ENCODE measurements around the gene PDCD1. TPM values are rescaled to one million over a fixed set of nuclear protein-coding genes. Genes with fewer than 3 reads are reported as not detected.
"Not testable (repeated sequence)": the region's sequence is repeated elsewhere in the genome, so short reads cannot be mapped to it uniquely, and the experiment has no call there.

The PDCD1 gene
- total RNA-seq, 1 experiment from 2014 or later = 1.0 TPM

DNA sequence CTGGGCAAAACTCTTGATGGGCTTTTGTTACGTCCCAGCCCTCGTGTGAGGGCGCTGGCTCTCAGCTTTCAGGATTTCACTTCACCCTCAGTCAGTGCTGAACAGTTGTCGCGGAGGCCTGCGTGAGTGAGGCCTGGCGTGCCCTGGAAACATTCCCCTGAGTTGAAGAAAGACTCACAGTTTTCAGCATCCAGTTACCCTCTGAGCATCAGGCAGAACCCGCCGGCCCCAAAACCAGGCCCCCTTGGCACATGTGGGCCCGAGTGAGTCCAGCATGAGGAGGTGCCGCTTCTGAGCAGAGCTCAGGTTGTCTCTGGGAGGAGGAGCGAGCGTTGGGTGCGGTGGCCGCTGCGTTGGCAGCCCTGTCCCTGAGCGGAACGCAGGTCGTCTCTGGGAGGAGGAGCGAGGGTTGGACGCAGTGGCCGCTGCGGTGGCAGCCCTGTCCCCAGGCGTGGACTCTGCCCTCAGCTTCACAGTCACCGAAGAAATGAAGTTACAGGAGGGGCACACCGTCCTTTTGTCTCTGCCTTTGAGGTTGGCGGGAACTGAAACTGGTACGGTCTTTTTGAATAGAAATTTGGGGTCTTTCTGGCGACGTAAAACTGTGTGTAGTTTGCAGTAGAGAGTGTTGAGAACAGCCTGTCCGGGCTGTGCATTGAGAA, 49.8 kb downstream of the PDCD1 start, which contains the start of gene NEU4:
Gene NEU4, plus strand, starts transcription at position 473 of the 662 bp plus-strand sequence. CDS start 5,292 bp downstream, outside the sequence.
- Histone ChIP-seq H3K27me3 (ENCODE audit: control insufficient read depth, insufficient read depth, low read length) (peaks cover 7% of the 10 kb centered on the region; the same call in 1 of the 2 replicates), H3K36me3 (replicated peaks; ENCODE audit: control insufficient read depth, insufficient read depth, low read length) (no peaks in the 10 kb centered on the region), H3K4me3 (ENCODE audit: insufficient read depth, low read depth, low read length) (no peak within 1 kb of the TSS)
- peak; percentile 71 for DNase-seq

- DNase-seq = peak; percentile 73
- H3K27me3 ChIP-seq (ENCODE audit: control insufficient read depth, insufficient read depth, low read length) = peaks cover 10% of the 10 kb centered on the region; the same call in 1 of the 2 replicates
- no peaks in the 10 kb centered on the region for H3K36me3 ChIP-seq (replicated peaks; ENCODE audit: control insufficient read depth, insufficient read depth, low read length)
These were observed 50.5 kb downstream of the PDCD1 start for GRCh38 chr2:241808051-241808720.

GRCh38 chr2:241806217-241806616, 52.5 kb downstream of the PDCD1 start:
- H3K36me3 ChIP-seq (replicated peaks; ENCODE audit: control insufficient read depth, insufficient read depth, low read length); H3K4me3 ChIP-seq (ENCODE audit: insufficient read depth, low read depth, low read length); DNase-seq: not testable (repeated sequence)
- H3K27me3 ChIP-seq (ENCODE audit: control insufficient read depth, insufficient read depth, low read length) = peaks cover 12% of the 10 kb centered on the region; the same call in 1 of the 2 replicates

More at GRCh38 chr2:241808051-241808720, 50.5 kb downstream of the PDCD1 start:
- H3K4me3 ChIP-seq (ENCODE audit: insufficient read depth, low read depth, low read length) = no peak overlapping the region

DNA sequence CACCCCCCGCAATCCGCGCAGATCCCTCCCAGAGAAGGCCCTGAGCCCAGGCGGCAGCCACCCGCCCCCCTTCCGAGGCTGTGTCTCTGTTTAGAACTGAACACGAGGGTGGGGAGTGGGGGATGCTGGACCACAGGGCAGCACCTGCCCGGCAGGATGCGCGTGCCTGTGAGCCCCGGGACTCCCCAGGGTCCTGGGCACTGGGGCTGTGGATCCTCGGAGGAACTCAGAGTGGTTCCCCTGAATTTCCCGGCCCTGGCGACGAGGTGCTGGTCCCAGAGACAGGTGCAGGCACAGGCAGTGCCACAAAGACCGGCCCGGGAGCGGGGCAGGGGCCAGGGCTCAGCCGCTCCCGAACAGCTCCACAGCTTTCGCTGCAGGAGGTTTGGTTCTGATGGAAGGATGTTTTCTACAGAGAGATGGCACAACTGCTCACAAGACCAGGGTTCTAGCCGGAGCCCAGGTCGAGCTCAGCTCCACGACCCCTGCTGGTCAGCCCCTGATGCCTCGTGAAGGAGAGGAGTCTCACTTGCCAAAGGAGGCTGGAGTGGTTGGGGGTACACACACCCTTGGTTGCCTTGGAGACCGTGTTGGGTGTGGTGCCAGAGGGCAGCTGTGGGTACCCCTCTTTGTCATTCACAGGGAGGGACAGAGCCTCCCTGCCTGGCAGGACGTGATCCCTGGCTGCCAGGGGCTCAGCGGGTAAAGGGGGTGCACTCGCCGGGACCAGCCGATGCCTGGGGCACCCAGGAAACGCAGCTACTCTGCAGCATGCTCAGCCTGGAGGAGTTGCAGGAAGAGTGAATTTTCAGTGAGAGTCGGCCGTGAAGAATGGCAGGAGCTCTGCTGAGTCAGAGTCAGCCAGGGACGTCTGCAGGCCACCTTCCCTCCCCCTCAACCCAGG, 54.1 kb downstream of the PDCD1 start:
- Histone ChIP-seq H3K27me3 (ENCODE audit: control insufficient read depth, insufficient read depth, low read length) (peaks cover 12% of the 10 kb centered on the region; the same call in 1 of the 2 replicates), H3K4me3 (ENCODE audit: insufficient read depth, low read depth, low read length) (peak overlapping the region; percentile 17; the same call in 1 of the 2 replicates), H3K36me3 (replicated peaks; ENCODE audit: control insufficient read depth, insufficient read depth, low read length) (no peaks in the 10 kb centered on the region)
- peak; percentile 76 for DNase-seq

GRCh38 chr2:241803387-241804325, 55.0 kb downstream of the PDCD1 start:
- peaks cover 12% of the 10 kb centered on the region; the same call in 1 of the 2 replicates for H3K27me3 ChIP-seq (ENCODE audit: control insufficient read depth, insufficient read depth, low read length)
- peak overlapping the region; percentile 17; the same call in 1 of the 2 replicates for H3K4me3 ChIP-seq (ENCODE audit: insufficient read depth, low read depth, low read length)
- no peaks in the 10 kb centered on the region for H3K36me3 ChIP-seq (replicated peaks; ENCODE audit: control insufficient read depth, insufficient read depth, low read length)
- peak; percentile 64 for DNase-seq

DNA sequence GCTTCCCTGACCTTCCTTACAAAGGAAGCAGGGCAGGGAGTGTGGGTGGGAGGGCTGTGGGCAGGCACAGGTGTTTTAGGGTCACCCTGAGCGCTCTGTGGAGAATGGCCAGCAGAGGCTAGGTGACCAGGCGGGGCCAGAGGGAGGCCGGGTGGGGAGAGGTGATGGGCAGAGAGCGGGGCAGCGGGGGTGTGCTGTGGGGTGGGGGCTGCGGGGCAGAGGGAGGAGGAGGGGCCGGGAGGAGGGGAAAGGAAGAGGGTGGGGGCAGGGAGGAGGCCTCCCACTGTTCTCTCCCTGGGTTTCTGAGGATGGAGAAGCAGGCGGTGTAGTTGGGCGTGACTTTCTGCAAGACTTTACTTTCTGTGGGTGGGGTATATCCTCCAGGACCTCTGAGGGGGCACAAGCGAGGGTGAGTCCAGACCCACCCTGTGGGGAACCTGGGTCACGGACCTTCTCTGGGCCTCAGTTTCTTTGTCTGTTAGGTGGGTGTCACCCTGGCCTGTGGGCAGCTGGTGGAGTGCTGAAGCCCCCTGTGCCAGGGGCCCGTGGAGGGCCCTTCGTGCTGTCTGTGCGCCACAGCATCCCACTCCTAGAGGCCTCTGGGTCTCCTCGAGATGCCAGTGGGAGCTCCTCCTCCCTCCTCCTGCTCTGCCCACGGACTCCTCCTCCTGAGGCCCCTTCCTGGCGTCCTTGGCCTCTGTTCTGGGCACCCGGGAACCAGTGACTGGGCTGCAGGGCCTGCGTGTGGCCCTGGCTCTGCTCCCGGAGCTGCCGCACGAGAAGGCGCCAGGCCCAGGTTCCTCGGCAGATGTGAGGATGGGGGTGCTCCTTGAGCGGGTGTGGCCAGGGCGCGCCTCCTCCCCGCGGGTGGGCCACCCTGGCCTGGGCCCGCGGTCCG, 56.0 kb downstream of the PDCD1 start:
- Histone ChIP-seq H3K36me3 (replicated peaks; ENCODE audit: control insufficient read depth, insufficient read depth, low read length) (no peaks in the 10 kb centered on the region), H3K4me3 (ENCODE audit: insufficient read depth, low read depth, low read length) (no peak overlapping the region)

GRCh38 chr2:241801611-241802420, 56.9 kb downstream of the PDCD1 start:
- no peak overlapping the region for H3K4me3 ChIP-seq (ENCODE audit: insufficient read depth, low read depth, low read length)
- H3K27me3 ChIP-seq (ENCODE audit: control insufficient read depth, insufficient read depth, low read length) = peaks cover 12% of the 10 kb centered on the region; the same call in 1 of the 2 replicates
- no peaks in the 10 kb centered on the region for H3K36me3 ChIP-seq (replicated peaks; ENCODE audit: control insufficient read depth, insufficient read depth, low read length)
- peak; percentile 90 for DNase-seq

More for the DNA sequence above, 56.0 kb downstream of the PDCD1 start:
- peaks cover 12% of the 10 kb centered on the region; the same call in 1 of the 2 replicates for H3K27me3 ChIP-seq (ENCODE audit: control insufficient read depth, insufficient read depth, low read length)
- peak; percentile 48 for DNase-seq

DNA sequence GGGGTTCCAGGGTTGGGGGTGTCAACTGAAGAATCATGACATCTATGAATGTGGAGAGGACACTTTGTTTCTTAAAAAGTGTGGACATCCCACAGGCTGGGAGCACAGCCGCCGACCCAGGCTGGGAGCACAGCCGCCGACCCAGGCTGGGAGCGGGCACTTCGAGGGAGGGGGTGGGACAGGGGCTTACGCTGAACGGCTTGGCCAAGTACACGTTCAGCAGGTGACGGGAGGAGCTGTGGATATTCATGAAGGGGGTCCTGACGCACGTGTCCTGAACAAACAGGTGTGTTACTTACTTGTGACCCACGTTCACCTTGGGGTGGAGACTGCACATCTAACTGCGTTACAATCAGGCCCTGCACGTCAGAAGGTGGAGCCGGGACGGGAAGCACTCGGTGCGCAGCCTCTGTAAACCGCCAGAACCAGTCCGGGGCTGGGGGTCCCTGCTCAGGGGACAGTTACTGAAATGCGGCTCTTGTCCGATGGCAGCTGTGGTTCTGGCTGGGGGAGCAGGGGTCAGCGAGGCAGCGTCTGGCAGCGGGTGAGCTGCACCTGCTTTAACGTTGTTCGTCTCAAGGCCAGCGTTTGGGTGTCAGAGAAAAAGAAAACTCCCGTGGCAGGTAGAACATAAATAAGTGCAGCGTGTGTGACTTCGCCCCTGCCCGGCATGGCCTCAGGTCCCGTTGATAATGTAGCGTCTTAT, 58.3 kb downstream of the PDCD1 start:
- DNase-seq = peak; percentile 38
- H3K27me3 ChIP-seq (ENCODE audit: control insufficient read depth, insufficient read depth, low read length) = peaks cover 12% of the 10 kb centered on the region; the same call in 1 of the 2 replicates
- not testable (repeated sequence) for H3K4me3 ChIP-seq (ENCODE audit: insufficient read depth, low read depth, low read length); H3K36me3 ChIP-seq (replicated peaks; ENCODE audit: control insufficient read depth, insufficient read depth, low read length)

Other genes starting within 250 kb of the PDCD1 start
- gene THAP4, start 221.7 kb downstream of the PDCD1 start, total RNA-seq (2014; rRNA removed; shearing (Covaris generic)) = 120 and 121 TPM in 2 replicates
- 71.5 and 78.5 TPM in 2 replicates for gene ATG4B, start 221.2 kb downstream of the PDCD1 start, total RNA-seq (2014; rRNA removed; shearing (Covaris generic))
- 64.1 and 78.2 TPM in 2 replicates for gene DTYMK, start 172.1 kb downstream of the PDCD1 start, total RNA-seq (2014; rRNA removed; shearing (Covaris generic))
- gene ING5, start 156.9 kb downstream of the PDCD1 start, total RNA-seq (2014; rRNA removed; shearing (Covaris generic)) = 41.2 and 41.4 TPM in 2 replicates
- gene D2HGDH, start 124.3 kb downstream of the PDCD1 start, total RNA-seq (2014; rRNA removed; shearing (Covaris generic)) = 23.5 and 26.3 TPM in 2 replicates
- 0.14 TPM in 1 of 2 replicates, not detected in the other for gene GAL3ST2, start 82.1 kb downstream of the PDCD1 start, total RNA-seq (2014; rRNA removed; shearing (Covaris generic))
- 0.41 TPM in 1 of 2 replicates, not detected in the other for gene NEU4, start 49.7 kb downstream of the PDCD1 start, total RNA-seq (2014; rRNA removed; shearing (Covaris generic))
- not detected in 2 replicates for gene RTP5, start 10.8 kb upstream of the PDCD1 start, total RNA-seq (2014; rRNA removed; shearing (Covaris generic))

All from H7 (cell line).